ENCODE results near the gene CTNNA2.

CTNNA2 gene

DNA sequence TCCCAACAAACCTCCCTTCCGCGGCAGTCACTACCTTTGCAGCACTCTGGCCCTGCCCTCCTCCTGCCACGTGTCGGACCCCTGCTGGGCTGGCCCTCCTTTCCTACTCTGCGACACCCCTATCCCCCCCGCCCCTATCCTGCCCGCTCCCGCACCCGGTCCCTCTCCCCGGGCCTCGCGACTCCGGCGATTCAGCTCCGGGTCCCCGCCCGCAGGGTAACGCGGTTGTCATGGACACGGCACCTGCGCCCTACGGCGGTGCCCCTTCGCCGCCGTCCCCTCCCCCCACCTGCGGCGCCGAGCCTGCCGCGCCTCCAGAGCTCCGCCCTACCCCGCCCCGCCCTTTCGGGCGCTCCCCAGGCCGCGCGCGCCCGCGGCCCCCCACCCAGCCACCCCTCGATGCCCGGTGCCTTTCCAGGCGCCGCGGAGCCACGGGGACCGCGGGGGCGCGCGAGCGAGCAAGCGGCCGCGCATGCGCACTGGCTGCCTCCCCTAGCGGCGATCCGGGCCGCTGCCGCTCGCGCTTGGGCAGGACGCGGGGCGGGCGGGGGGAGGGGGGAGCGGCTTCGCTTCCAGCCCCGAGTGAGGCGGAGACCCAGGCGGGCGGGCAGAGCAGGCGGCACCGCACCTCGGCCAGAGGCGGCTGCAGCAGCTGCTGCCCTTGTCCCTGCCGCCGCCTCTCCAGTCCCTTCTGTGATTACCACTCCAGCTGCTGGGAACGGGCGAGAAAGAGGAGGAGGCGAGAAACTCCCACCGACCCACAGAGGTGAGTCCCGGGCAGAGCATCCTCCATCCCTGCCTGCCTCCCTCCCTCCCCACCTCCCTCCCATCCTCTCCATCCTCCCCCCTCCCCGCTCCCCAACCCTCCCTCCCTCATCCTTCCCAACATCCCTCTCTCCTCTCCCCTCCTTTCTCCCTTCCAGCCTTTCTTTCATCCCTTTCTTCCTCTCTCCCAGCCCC, at the start of gene CTNNA2:
Gene CTNNA2, plus strand, starts transcription at position 610 of the 960 bp plus-strand sequence.
- DNase-seq (ENCODE audit: low spot score): peak; percentile 58

DNA sequence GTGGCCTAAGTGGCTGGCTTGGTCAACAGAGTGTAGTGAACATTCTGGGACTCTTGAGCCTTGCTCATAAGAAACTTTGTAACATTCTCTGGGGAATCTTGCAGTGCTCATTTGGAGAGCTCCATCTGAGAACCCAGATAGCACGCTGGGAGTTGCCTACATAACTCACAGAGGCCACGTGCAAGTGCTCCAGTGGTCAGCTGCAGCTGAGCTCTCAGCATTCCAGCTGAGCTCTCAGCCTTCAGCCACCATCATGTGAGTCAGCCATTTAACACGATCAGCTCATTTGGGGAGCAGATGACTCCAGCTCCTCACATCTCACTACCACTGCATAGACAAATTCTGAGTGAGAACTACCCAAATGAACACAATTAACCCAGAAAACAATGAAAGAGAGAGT, 25.5 kb upstream of the CTNNA2 start:
- DNase-seq (ENCODE audit: low spot score): no peak

DNA sequence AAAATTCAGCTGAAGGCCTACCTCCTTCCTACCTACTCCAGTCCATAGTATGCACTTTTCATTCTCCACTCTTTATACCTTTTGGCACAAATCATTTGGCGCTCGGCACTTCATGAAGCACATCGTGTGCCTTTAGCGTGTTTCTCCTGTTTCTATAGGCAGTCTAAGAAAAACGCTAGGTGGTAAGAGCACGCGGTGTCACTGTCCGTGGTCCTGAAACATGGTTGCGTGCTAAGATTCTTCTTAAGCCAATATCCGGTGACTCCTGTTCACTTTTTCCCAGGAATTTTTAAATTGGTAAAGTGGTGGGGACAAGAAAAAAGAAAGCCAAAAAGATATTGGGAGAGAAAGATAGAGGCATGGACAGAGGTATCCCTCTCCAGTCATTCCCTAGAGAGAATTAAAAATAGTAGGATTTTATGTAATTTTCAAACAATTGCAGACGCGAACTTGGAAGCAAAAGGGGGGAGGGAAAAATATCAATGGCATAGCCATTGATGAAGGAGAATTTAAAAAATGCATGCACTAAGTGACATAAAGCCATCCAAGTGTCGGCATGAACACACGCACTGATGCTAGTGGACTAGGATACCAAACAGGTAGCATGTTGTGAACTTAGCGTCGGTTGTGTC, 1.4 kb upstream of the CTNNA2 start:
- DNase-seq (ENCODE audit: low spot score): peak; percentile 35

DNA sequence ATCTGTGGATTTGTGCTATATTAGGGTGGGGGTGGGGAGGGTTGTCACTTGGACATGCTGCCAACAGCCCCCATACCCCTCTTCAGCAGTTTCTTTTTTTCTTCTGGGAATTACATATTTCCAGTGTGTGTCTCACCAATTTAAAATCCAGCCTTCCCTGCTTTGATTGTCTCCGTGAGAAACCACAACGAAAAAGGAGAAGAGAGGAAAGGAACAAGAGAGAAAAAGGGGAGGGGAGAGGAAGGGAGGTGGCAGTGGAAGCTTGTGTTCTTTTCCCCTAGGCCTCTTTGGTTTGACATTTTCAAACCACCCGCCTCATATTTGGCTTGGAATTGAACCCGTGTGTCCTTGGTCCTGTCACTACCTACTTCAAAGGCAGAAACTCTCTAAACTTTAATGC, 860 bp downstream of the CTNNA2 start:
- no peak for DNase-seq (ENCODE audit: low spot score)

DNA sequence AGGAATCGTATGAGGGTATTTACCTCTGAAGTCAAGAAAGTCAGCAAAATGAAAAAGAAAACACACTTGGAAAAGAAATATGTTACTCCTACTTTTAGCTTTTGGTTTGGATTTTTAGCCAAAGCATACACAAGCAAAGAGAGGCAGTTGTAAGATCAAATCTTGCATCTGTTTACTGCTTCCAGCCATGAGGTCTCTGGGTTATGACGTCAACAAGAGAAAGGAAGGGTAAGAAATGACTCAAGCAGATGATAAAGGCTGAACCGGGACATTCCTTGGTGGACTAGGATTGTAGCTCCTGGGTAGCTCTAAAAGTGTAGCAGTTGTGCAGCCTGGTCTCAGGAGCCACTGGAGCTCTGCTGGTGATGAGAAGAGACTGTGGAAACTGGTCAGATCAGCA, 16.8 kb downstream of the CTNNA2 start:
- no peak for DNase-seq (ENCODE audit: low spot score)

DNA sequence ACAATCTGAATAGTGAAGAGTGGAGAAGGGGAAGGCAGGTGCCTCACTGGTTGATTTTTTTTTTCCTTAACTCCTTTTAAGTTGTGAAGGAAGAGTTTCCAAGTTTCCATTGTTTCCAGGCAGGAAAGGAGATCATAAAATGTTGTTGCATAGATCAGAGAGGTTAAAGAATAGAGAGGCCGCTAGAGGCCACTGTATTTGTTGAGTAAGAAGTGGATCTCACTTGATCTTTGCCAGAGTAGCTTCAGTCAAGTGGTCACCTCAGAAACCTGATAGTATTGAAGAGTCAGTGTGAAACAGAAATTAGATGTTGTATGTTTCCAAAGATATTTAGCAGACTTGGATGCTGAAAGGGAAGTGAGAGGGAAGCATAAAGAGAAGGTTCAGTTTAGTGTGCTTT, 17.6 kb downstream of the CTNNA2 start:
- DNase-seq (ENCODE audit: low spot score): no peak

GRCh38 chr2:79547568-79547967, 34.7 kb downstream of the CTNNA2 start:
- DNase-seq (ENCODE audit: low spot score): no peak

GRCh38 chr2:79552653-79553052, 39.8 kb downstream of the CTNNA2 start:
- DNase-seq (ENCODE audit: low spot score): no peak

GRCh38 chr2:79554899-79555298, 42.0 kb downstream of the CTNNA2 start:
- no peak for DNase-seq (ENCODE audit: low spot score)

DNA sequence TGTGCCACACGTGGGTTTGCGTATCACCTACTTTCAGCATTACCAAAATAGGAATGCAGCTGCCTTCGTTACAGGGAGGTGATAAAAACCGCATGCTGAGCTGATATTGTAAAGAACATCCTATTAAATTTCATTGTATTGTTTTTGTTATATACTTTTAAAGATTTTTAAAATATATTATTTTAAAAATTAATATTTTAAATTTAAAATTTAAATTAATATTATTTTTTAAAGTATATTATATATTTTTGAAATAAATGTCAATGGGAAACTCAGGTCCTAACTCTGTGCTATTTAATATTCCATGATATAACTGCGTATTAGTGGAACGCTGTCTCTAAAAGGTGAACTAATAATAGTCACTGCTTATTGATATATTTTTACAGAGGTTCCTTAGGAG, 51.2 kb downstream of the CTNNA2 start:
- no peak for DNase-seq (ENCODE audit: low spot score)

GRCh38 chr2:79569048-79569447, 56.2 kb downstream of the CTNNA2 start:
- DNase-seq (ENCODE audit: low spot score): no peak

DNA sequence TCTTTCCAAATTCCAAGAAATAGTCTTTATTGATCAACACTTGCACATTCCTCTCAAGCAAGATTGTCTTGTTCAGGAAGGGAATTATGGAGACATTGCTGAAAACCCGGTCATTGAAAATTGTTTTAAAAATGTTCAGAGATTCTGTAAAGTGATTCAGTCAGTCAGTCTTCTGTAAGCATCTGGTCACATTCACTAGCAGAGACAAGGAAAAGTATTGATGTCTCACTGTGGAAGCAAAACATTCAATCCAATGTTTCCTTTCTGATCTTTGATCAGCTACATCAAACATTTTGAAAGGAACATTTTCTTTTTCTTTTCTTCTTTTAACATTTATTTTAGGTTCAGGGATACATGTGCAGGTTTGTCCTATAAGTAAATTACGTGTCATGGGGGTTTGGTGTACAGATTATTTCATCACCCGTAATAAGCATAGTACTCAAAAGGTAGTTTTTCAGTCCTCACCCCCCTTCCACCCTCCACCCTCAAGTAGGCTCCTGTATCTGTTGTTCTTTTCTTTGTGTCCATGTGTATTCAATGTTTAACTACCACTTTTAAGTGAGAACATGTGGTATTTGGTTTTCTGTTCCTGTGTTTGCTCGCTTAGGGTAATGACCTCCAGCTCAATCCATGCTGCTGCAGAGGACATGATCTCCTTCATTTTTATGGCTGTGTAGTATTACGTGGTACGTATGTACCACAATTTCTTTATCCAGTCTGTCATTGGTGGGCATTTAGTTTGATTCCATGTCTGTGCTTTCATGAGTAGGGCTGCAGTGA, 61.2 kb downstream of the CTNNA2 start:
- DNase-seq (ENCODE audit: low spot score): no peak

DNA sequence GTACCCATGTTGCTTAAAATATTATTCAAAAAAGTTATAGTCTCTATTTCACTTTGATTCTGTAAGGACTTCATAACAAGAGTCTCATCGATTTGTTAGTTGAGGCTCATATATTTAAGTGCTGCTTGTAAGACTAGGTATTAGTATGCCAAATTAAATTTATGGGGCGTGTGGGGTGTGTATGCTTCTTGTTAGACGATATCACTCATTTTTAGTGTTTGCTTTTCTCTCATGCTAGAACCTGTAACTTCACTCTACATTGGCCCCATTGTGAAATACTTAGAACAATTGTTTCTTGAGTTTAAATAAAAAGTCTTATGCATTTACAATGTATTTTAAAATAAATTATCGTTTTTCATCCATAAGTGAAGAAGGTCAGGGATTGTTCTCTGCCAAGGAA, 63.6 kb downstream of the CTNNA2 start:
- DNase-seq (ENCODE audit: low spot score): no peak

DNA sequence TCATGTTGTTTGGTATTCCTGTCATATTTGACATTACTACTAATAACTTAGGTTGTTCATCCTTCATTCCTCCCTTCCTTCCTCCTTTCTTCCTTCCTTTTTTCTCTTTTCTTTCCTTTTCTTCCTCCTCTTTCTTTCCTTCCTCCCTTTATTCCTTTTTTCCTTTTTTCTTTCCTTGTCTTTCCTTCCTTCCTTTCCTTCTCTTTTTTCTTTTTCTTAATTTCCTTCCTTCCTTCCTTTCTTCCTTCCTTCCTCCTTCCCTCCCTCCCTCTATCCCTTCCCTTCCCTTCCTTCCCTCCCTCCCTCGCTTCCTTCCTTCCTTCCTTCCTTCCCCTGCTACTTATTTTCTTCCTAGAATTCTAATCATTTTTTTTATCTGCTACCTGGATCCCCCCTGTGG, 66.1 kb downstream of the CTNNA2 start:
- no peak for DNase-seq (ENCODE audit: low spot score)

GRCh38 chr2:79580175-79580574, 67.3 kb downstream of the CTNNA2 start:
- no peak for DNase-seq (ENCODE audit: low spot score)

GRCh38 chr2:79585701-79586433, 73.0 kb downstream of the CTNNA2 start:
- DNase-seq (ENCODE audit: low spot score): peak; percentile 54

- peak; percentile 16 for DNase-seq (ENCODE audit: low spot score)
Observed at GRCh38 chr2:79591281-79591680, 78.4 kb downstream of the CTNNA2 start.

DNA sequence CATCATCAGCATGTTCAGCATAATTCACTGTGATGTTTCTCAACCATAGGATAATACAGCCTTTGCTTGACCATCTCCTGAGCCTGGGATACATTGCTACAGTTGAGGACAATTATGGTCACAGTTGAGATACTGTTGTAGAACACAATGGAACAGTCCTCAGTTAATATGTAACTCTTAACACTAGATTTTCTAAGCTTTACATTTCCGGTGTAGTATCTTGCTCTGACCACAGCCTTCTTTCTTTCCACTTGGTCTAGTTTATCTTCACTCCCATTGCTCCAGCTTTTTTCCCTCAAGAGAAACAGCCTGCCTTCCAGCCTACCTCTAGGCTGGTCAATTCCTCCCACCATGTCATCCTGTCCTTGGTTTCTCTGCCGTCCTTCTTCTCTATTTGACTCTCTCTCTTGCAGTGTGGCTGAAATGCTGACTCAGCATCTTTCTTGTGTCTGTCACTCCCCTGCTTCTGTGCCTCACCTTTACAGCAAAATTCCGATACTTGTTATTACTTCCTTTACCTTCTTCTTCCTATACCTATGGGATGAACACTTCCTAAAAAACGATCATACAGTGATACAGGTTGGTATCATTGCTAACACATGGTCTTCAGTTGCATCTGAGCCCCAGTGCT, 80.5 kb downstream of the CTNNA2 start:
- DNase-seq (ENCODE audit: low spot score): no peak

- DNase-seq (ENCODE audit: low spot score): no peak
Observed at GRCh38 chr2:79596403-79596802, 83.6 kb downstream of the CTNNA2 start.

GRCh38 chr2:79604748-79605147, 91.9 kb downstream of the CTNNA2 start:
- DNase-seq (ENCODE audit: low spot score): no peak

DNA sequence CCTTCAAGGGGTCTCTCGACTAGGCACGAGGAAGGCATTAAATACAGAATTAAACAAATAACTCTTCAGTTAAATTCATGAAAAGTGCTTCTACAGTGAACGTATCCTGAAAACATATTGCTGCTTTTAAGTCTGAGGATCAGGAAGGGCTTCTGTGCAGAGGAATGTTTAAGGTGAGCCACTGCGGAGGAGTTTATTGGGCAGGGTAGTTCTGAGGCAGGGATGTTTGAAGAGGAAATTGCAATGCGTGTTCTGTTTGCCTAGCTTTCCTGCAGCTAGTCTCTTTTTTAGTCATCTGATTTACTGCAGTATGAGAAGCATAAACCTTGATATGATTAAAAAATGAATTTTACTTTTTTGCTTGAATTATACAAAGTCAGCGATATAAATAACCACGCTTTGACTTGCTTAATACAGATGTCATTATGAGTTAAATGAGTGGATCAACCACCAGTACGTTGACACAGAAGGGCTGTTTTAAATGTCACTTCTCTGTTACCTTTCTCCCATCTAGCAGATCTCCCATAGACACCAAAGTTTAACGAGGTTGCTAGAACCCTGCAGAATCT, 98.7 kb downstream of the CTNNA2 start:
- DNase-seq (ENCODE audit: low spot score): no peak
